Measurements from ENCODE around the gene PTPN4.

Gene PTPN4

GRCh38 chr2:119745566-119745965 lies 14.2 kb upstream of the PTPN4 start (continued):
- TF ChIP-seq TSHZ2 (CRISPR knock-in tag; IDR thresholded peaks at IDR 0.05) (no peak), CREB5 (CRISPR knock-in tag; IDR thresholded peaks at IDR 0.05; ENCODE audit: low read depth) (no peak), PPARA (CRISPR knock-in tag; IDR thresholded peaks at IDR 0.05; ENCODE audit: borderline replicate concordance) (no peak), CSDC2 (CRISPR knock-in tag; IDR thresholded peaks at IDR 0.05) (no peak)

GRCh38 chr2:119746836-119747686 lies 12.7 kb upstream of the PTPN4 start:
- peak; percentile 56 for ATAC-seq
- TF ChIP-seq CSRNP3 (CRISPR knock-in tag; IDR thresholded peaks at IDR 0.05) (no peak), TSHZ2 (CRISPR knock-in tag; IDR thresholded peaks at IDR 0.05) (no peak), TOX (CRISPR knock-in tag; IDR thresholded peaks at IDR 0.05; ENCODE audit: borderline replicate concordance) (no peak), TCF4 (CRISPR knock-in tag; IDR thresholded peaks at IDR 0.05; ENCODE audit: borderline replicate concordance) (no peak), PPARA (CRISPR knock-in tag; IDR thresholded peaks at IDR 0.05; ENCODE audit: borderline replicate concordance) (no peak)

DNA sequence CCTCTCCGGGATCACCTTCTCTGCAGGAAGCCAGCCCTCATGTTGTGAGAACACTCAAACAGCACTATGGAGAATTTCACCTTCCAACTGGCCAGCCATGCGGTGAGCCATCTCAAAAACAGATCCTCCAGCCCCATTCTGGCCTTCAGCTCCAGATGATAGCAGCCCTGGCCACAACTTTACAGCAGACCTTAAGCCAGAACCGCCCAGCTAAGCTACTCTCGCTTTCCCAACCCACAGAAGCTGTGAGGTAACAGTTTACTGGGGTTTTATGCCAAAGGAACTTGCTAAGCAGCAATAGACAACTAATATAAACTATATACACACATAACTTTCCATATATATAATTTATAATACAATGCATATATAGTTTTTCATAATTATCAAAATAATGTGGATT lies 11.6 kb upstream of the PTPN4 start:
- TF ChIP-seq BACH2 (CRISPR knock-in tag; IDR thresholded peaks at IDR 0.05; ENCODE audit: borderline replicate concordance) (no peak), OSR1 (CRISPR knock-in tag; IDR thresholded peaks at IDR 0.05) (no peak), ZFP30 (CRISPR knock-in tag; IDR thresholded peaks at IDR 0.05) (no peak), ISL1 (CRISPR knock-in tag; IDR thresholded peaks at IDR 0.05) (no peak), PATZ1 (CRISPR knock-in tag; IDR thresholded peaks at IDR 0.05; ENCODE audit: borderline replicate concordance) (no peak), TSHZ2 (CRISPR knock-in tag; IDR thresholded peaks at IDR 0.05) (no peak), ZNF565 (CRISPR knock-in tag; conservative IDR thresholded peaks at IDR 0.05; ENCODE audit: low read depth) (no peak), CREB5 (CRISPR knock-in tag; IDR thresholded peaks at IDR 0.05; ENCODE audit: low read depth) (no peak), CSRNP3 (CRISPR knock-in tag; IDR thresholded peaks at IDR 0.05) (no peak), TOX (CRISPR knock-in tag; IDR thresholded peaks at IDR 0.05; ENCODE audit: borderline replicate concordance) (no peak), CSDC2 (CRISPR knock-in tag; IDR thresholded peaks at IDR 0.05) (no peak), ARNTL (CRISPR knock-in tag; IDR thresholded peaks at IDR 0.05; ENCODE audit: borderline replicate concordance, low read depth) (no peak), ZNF8 (CRISPR knock-in tag; IDR thresholded peaks at IDR 0.05) (no peak), RARB (CRISPR knock-in tag; IDR thresholded peaks at IDR 0.05) (no peak), ZNF70 (CRISPR knock-in tag; IDR thresholded peaks at IDR 0.05) (no peak)
- ATAC-seq, result no peak
